GM12891 (cell line): ENCODE results near the gene SIX5.

Experiments
- DNase-seq: peaks from one replicate; pipeline ENCODE4 v3.0.0; 2011; ENCODE audit warnings: low spot score; ENCODE audit not compliant: insufficient read length
- FAIRE-seq: peaks from 2 replicates; lab custom pipeline; 2011; peaks lifted over from hg19 to GRCh38; lab: Jason Lieb, UNC
- PAX5 ChIP-seq: IDR thresholded peaks from 2 replicates; pipeline ENCODE4 v1.6.1; 2011; ENCODE audit warnings: low read length, moderate library complexity, mild to moderate bottlenecking; ENCODE audit not compliant: insufficient read depth, severe bottlenecking
- POLR2A ChIP-seq: IDR thresholded peaks from 2 replicates; pipeline ENCODE4 v1.6.1; 2011; ENCODE audit warnings: low read depth, low read length, control low read depth
- POLR2AphosphoS5 ChIP-seq: IDR thresholded peaks from 2 replicates; pipeline ENCODE4 v1.6.1; 2011; ENCODE audit warnings: low read depth, low read length, control low read depth
- POU2F2 ChIP-seq: IDR thresholded peaks from 2 replicates; pipeline ENCODE4 v1.6.1; 2011; ENCODE audit warnings: low read depth, mild to moderate bottlenecking, control low read depth, low read length, moderate library complexity
- SPI1 ChIP-seq: IDR thresholded peaks from 2 replicates; pipeline ENCODE4 v1.6.1; 2011; ENCODE audit warnings: low read depth, low read length, control low read depth
- TAF1 ChIP-seq: IDR thresholded peaks from 2 replicates; pipeline ENCODE4 v1.6.1; 2011; ENCODE audit warnings: low read depth, low read length, control low read depth

SIX5 gene

GRCh38 chr19:45717131-45717982, 51.7 kb downstream of the SIX5 start:
- DNase-seq (peak; percentile 94), FAIRE-seq (peak; percentile 99)
- TF ChIP-seq TAF1 (peak; percentile 5; the same call in 1 of the 2 replicates), POU2F2 (peak; percentile 72), POLR2AphosphoS5 (peak; percentile 74), SPI1 (0 out of 2 replicates have a peak, but pooled peaks have one; percentile 4), PAX5 (no peak), POLR2A (0 out of 2 replicates have a peak, but pooled peaks have one; percentile 10)

DNA sequence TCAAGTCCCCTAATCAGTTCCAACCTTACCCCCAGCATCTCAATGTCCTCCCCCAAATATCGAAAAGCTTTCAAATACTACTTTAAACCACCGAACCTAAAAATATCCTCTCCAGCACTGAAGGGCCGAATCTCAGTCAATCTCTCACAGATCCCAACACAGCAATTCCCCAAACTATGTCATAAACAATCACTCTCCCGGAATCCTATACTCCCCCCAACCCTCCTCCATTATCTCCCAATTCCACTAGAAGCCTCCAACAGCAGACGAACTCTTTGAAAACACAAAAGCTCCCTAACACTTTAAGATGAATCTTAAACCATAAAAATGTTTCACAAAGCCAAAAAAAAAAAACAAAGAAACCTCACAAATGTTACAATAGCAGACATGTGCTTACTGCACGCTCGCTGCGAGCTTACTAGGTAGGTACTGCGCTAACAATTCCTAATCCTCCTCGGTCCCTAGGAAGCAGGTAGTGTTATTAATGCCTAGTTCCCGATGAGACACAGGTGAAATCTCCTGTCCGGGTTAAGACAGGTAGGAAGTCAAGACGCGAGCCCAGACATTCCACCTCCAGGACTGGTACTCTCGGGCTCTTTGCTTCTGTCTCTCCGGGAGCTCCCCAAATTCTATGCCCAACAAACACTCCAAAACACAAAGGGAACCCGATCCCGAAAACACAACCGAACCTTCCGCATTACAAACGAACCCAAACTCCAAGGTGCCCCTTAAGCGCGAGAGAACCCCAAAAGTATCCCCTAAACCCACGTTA, 52.5 kb downstream of the SIX5 start:
- FAIRE-seq (no peak), DNase-seq (no peak)
- no peak for TF ChIP-seq TAF1
- TF ChIP-seq POU2F2: no peak
- no peak for TF ChIP-seq POLR2AphosphoS5
- TF ChIP-seq POLR2A: no peak; the same call in 1 of the 2 replicates
- TF ChIP-seq PAX5: no peak
- no peak for TF ChIP-seq SPI1

GRCh38 chr19:45715139-45715538, 53.9 kb downstream of the SIX5 start:
- no peak for DNase-seq
- no peak for TF ChIP-seq PAX5
- TF ChIP-seq POLR2A: no peak
- no peak for TF ChIP-seq SPI1
- TF ChIP-seq TAF1: no peak
- no peak for TF ChIP-seq POLR2AphosphoS5
- TF ChIP-seq POU2F2: no peak
- FAIRE-seq: no peak
